ENCODE data around the gene UGT1A8.
"Not testable (repeated sequence)": the region's sequence is repeated elsewhere in the genome, so short reads cannot be mapped to it uniquely, and the experiment has no call there.

UGT1A8 gene

GRCh38 chr2:233736868-233737653 lies 119.6 kb downstream of the UGT1A8 start:
- not testable (repeated sequence) for DNase-seq

GRCh38 chr2:233740870-233741269 lies 123.4 kb downstream of the UGT1A8 start:
- no peak for DNase-seq

GRCh38 chr2:233743464-233744259 lies 126.2 kb downstream of the UGT1A8 start:
- DNase-seq, result no peak

GRCh38 chr2:233745073-233745755 lies 127.8 kb downstream of the UGT1A8 start:
- no peak for DNase-seq

GRCh38 chr2:233745838-233746237 lies 128.4 kb downstream of the UGT1A8 start:
- DNase-seq, result not testable (repeated sequence)

GRCh38 chr2:233746475-233747282 lies 129.2 kb downstream of the UGT1A8 start:
- DNase-seq, result no peak

GRCh38 chr2:233747283-233747544 lies 129.8 kb downstream of the UGT1A8 start:
- no peak for DNase-seq

- DNase-seq, result not testable (repeated sequence)
Observed at GRCh38 chr2:233750689-233751088, 133.3 kb downstream of the UGT1A8 start.

GRCh38 chr2:233751212-233752009 lies 134.0 kb downstream of the UGT1A8 start:
- not testable (repeated sequence) for DNase-seq

- DNase-seq, result no peak
Observed at GRCh38 chr2:233754872-233755611, 137.6 kb downstream of the UGT1A8 start.

- no peak for DNase-seq
Observed at GRCh38 chr2:233756429-233757081, 139.1 kb downstream of the UGT1A8 start.

GRCh38 chr2:233758141-233758540 lies 140.7 kb downstream of the UGT1A8 start:
- no peak for DNase-seq

- no peak for DNase-seq
Observed at GRCh38 chr2:233758849-233759248, 141.4 kb downstream of the UGT1A8 start.

GRCh38 chr2:233760043-233760442 lies 142.6 kb downstream of the UGT1A8 start, which contains the start of gene UGT1A1:
TSS of gene UGT1A1 (plus strand) at chr2:233760270. CDS start at chr2:233760288, 18 bp downstream.
- no peak for DNase-seq

- DNase-seq, result no peak
Observed at GRCh38 chr2:233761040-233761769, 143.8 kb downstream of the UGT1A8 start.

- DNase-seq, result no peak
Observed at GRCh38 chr2:233764264-233764663, 146.8 kb downstream of the UGT1A8 start.

GRCh38 chr2:233764761-233765160 lies 147.3 kb downstream of the UGT1A8 start:
- no peak for DNase-seq

GRCh38 chr2:233766416-233766815 lies 149.0 kb downstream of the UGT1A8 start:
- no peak for DNase-seq

GRCh38 chr2:233768076-233768475 lies 150.6 kb downstream of the UGT1A8 start:
- no peak for DNase-seq

- no peak for DNase-seq
Observed at GRCh38 chr2:233769260-233769659, 151.8 kb downstream of the UGT1A8 start.
